ENCODE data around the gene KRTAP19-7. TPM values are rescaled to one million over a fixed set of nuclear protein-coding genes. Genes with fewer than 3 reads are reported as not detected.

Gene KRTAP19-7
- total RNA-seq, 2 donors from 2014 or later, result not detected

- Mint-ChIP-seq H3K36me3 (no peaks in the 10 kb centered on the region), H3K9me3 (peaks cover 3 to 5% of the 10 kb centered on the region in 2 donors), H3K27ac (no peak overlapping the region)
- DNase-seq (ENCODE audit: low spot score in 2 of 2) (no peak), ATAC-seq (no peak)
Measured at GRCh38 chr21:30518876-30519275, 42.2 kb downstream of the KRTAP19-7 start.

GRCh38 chr21:30515681-30516080, 45.4 kb downstream of the KRTAP19-7 start:
- ATAC-seq (no peak), DNase-seq (ENCODE audit: low spot score in 2 of 2) (no peak)
- H3K9me3 Mint-ChIP-seq, result peaks cover 3 to 5% of the 10 kb centered on the region in 2 donors
- no peaks in the 10 kb centered on the region for H3K36me3 Mint-ChIP-seq
- no peak overlapping the region for H3K27ac Mint-ChIP-seq

Other genes with a start within 250 kb of the KRTAP19-7 start
- not detected for gene KRTAP26-1, start 241.0 kb downstream of the KRTAP19-7 start, total RNA-seq
- gene KRTAP27-1, start 223.6 kb downstream of the KRTAP19-7 start, total RNA-seq, result not detected
- gene KRTAP23-1, start 212.7 kb downstream of the KRTAP19-7 start, total RNA-seq, result not detected
- not detected for gene KRTAP13-2, start 189.0 kb downstream of the KRTAP19-7 start, total RNA-seq
- not detected for gene KRTAP13-1, start 165.3 kb downstream of the KRTAP19-7 start, total RNA-seq
- not detected for gene KRTAP13-3, start 135.4 kb downstream of the KRTAP19-7 start, total RNA-seq
- gene KRTAP13-4, start 131.1 kb downstream of the KRTAP19-7 start, total RNA-seq, result not detected
- gene KRTAP15-1, start 121.0 kb downstream of the KRTAP19-7 start, total RNA-seq, result not detected
- gene KRTAP19-1, start 80.9 kb downstream of the KRTAP19-7 start, total RNA-seq, result not detected
- not detected for gene KRTAP19-2, start 73.9 kb downstream of the KRTAP19-7 start, total RNA-seq
- gene KRTAP19-3, start 69.3 kb downstream of the KRTAP19-7 start, total RNA-seq, result not detected
- gene KRTAP19-4, start 64.1 kb downstream of the KRTAP19-7 start, total RNA-seq, result not detected
- gene KRTAP19-5, start 59.2 kb downstream of the KRTAP19-7 start, total RNA-seq, result not detected
- not detected for gene KRTAP19-6, start 19.4 kb downstream of the KRTAP19-7 start, total RNA-seq
- not detected for gene KRTAP22-2, start 29.1 kb upstream of the KRTAP19-7 start, total RNA-seq
- gene KRTAP6-3, start 31.1 kb upstream of the KRTAP19-7 start, total RNA-seq, result not detected
- not detected for gene KRTAP6-2, start 37.6 kb upstream of the KRTAP19-7 start, total RNA-seq
- not detected for gene KRTAP22-1, start 39.8 kb upstream of the KRTAP19-7 start, total RNA-seq
- gene KRTAP6-1, start 52.6 kb upstream of the KRTAP19-7 start, total RNA-seq, result not detected
- not detected for gene KRTAP20-1, start 55.1 kb upstream of the KRTAP19-7 start, total RNA-seq
- gene KRTAP20-4, start 59.3 kb upstream of the KRTAP19-7 start, total RNA-seq, result not detected
- not detected for gene KRTAP20-2, start 73.9 kb upstream of the KRTAP19-7 start, total RNA-seq
- gene KRTAP20-3, start 81.5 kb upstream of the KRTAP19-7 start, total RNA-seq, result not detected
- gene KRTAP21-3, start 157.5 kb upstream of the KRTAP19-7 start, total RNA-seq, result not detected
- gene KRTAP21-2, start 185.9 kb upstream of the KRTAP19-7 start, total RNA-seq, result not detected
- gene KRTAP21-1, start 194.1 kb upstream of the KRTAP19-7 start, total RNA-seq, result not detected